Ishikawa (cell line): ENCODE measurements around the gene SULT4A1.

Experiments used
- CEBPB ChIP-seq: IDR thresholded peaks from 2 replicates; pipeline ENCODE4 v1.6.1; 2012
- CREB1 ChIP-seq: IDR thresholded peaks from 2 replicates; pipeline ENCODE4 v1.6.1; 2012; ENCODE audit warnings: low read depth
- EGR1 ChIP-seq: IDR thresholded peaks from 2 replicates; pipeline ENCODE4 v1.6.1; 2012
- EP300 ChIP-seq: IDR thresholded peaks from 2 replicates; pipeline ENCODE4 v1.6.1; 2012; ENCODE audit warnings: borderline replicate concordance
- FOXM1 ChIP-seq: IDR thresholded peaks from 2 replicates; pipeline ENCODE4 v1.6.1; 2012; ENCODE audit warnings: low read depth, borderline replicate concordance
- NFIC ChIP-seq: IDR thresholded peaks from 2 replicates; pipeline ENCODE4 v1.6.1; 2012
- RAD21 ChIP-seq: IDR thresholded peaks from 2 replicates; pipeline ENCODE4 v1.6.1; 2012; ENCODE audit warnings: low read depth
- TAF1 ChIP-seq: IDR thresholded peaks from 2 replicates; pipeline ENCODE4 v1.6.1; 2012; ENCODE audit warnings: low read depth, mild to moderate bottlenecking
- TCF12 ChIP-seq: IDR thresholded peaks from 2 replicates; pipeline ENCODE4 v1.6.1; 2012; ENCODE audit warnings: low read depth
- TEAD4 ChIP-seq: IDR thresholded peaks from 2 replicates; pipeline ENCODE4 v1.6.1; 2012
- YY1 ChIP-seq: IDR thresholded peaks from 2 replicates; pipeline ENCODE4 v1.6.1; 2012; ENCODE audit warnings: low read depth
- ZBTB7A ChIP-seq: IDR thresholded peaks from 2 replicates; pipeline ENCODE4 v1.6.1; 2012; ENCODE audit warnings: low read depth
- TF ChIP-seq, protein P1 (sequence below): IDR thresholded peaks from 2 replicates; pipeline ENCODE4 v1.6.1; 2012
- TF ChIP-seq, protein P2 (sequence below): IDR thresholded peaks from 2 replicates; pipeline ENCODE4 v1.6.1; 2012; ENCODE audit warnings: low read depth, mild to moderate bottlenecking
- TF ChIP-seq, protein P3 (sequence below): IDR thresholded peaks from 2 replicates; pipeline ENCODE4 v1.6.1; 2012

Gene SULT4A1

DNA sequence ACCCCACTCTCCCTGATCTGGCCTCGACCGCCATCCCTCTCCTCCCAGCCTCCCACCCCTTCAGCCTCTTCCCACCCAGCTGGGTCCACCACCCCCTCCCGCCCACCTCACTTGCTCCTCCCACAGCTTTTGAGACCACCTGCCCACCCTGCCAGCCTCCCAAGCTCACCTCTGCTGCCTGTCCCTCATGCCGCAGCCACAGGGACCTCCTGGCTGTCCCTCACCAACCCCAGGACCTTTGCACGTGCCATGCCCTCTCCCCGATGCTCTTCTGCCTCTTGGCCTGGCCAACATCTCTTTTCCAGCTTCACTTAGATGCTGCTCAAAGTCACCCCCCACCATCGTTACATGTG is 23.0 kb upstream of the SULT4A1 start:
- TF ChIP-seq, protein P1, sequence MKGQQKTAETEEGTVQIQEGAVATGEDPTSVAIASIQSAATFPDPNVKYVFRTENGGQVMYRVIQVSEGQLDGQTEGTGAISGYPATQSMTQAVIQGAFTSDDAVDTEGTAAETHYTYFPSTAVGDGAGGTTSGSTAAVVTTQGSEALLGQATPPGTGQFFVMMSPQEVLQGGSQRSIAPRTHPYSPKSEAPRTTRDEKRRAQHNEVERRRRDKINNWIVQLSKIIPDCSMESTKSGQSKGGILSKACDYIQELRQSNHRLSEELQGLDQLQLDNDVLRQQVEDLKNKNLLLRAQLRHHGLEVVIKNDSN = no peak
- TF ChIP-seq CREB1 = no peak
- TF ChIP-seq RAD21 = no peak
- no peak for TF ChIP-seq FOXM1
- TF ChIP-seq EP300 = no peak
- TF ChIP-seq NFIC = no peak
- no peak for TF ChIP-seq EGR1
- TF ChIP-seq, protein P2, sequence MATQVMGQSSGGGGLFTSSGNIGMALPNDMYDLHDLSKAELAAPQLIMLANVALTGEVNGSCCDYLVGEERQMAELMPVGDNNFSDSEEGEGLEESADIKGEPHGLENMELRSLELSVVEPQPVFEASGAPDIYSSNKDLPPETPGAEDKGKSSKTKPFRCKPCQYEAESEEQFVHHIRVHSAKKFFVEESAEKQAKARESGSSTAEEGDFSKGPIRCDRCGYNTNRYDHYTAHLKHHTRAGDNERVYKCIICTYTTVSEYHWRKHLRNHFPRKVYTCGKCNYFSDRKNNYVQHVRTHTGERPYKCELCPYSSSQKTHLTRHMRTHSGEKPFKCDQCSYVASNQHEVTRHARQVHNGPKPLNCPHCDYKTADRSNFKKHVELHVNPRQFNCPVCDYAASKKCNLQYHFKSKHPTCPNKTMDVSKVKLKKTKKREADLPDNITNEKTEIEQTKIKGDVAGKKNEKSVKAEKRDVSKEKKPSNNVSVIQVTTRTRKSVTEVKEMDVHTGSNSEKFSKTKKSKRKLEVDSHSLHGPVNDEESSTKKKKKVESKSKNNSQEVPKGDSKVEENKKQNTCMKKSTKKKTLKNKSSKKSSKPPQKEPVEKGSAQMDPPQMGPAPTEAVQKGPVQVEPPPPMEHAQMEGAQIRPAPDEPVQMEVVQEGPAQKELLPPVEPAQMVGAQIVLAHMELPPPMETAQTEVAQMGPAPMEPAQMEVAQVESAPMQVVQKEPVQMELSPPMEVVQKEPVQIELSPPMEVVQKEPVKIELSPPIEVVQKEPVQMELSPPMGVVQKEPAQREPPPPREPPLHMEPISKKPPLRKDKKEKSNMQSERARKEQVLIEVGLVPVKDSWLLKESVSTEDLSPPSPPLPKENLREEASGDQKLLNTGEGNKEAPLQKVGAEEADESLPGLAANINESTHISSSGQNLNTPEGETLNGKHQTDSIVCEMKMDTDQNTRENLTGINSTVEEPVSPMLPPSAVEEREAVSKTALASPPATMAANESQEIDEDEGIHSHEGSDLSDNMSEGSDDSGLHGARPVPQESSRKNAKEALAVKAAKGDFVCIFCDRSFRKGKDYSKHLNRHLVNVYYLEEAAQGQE = no peak
- no peak for TF ChIP-seq ZBTB7A
- no peak for TF ChIP-seq YY1
- TF ChIP-seq CEBPB = no peak
- TF ChIP-seq, protein P3, sequence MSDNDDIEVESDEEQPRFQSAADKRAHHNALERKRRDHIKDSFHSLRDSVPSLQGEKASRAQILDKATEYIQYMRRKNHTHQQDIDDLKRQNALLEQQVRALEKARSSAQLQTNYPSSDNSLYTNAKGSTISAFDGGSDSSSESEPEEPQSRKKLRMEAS = no peak
- TF ChIP-seq TCF12 = no peak
- no peak for TF ChIP-seq TEAD4

DNA sequence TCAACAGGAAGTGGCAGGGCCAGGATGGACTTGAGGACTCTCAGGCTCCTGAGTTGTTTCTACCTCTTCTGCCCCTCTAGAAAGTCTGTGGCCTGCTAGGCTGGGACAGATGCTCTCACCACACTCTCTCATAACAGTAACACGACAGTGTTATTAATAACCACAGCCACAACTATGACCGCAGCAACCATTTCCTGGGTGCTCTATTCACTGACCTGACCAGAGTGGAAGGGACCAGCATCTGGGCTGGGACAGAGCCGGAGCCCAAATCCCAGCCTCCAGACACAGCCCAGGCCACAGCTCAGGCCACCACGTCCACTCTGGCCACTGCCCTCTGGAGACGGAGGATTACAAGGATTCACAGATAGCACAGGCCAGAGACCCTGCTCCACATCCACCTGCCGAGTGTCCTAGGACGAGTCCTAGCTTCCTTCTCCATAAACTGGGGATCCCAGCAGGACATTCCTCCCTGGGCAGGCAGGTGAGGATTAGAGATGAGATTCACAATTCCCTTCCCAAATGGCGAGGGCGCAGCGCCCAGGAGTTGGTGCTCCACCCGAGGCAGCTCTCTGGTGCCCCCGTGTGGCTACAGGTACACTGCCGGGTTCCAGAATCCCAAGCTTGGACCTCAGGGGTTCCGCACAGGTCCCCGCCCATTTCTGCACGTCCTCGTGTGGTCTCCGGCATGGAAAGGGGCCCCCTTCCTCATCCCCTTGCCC is 22.4 kb upstream of the SULT4A1 start:
- TF ChIP-seq NFIC = no peak
- TF ChIP-seq, protein P2 = no peak
- TF ChIP-seq RAD21 = peak; percentile 65
- no peak for TF ChIP-seq TCF12

DNA sequence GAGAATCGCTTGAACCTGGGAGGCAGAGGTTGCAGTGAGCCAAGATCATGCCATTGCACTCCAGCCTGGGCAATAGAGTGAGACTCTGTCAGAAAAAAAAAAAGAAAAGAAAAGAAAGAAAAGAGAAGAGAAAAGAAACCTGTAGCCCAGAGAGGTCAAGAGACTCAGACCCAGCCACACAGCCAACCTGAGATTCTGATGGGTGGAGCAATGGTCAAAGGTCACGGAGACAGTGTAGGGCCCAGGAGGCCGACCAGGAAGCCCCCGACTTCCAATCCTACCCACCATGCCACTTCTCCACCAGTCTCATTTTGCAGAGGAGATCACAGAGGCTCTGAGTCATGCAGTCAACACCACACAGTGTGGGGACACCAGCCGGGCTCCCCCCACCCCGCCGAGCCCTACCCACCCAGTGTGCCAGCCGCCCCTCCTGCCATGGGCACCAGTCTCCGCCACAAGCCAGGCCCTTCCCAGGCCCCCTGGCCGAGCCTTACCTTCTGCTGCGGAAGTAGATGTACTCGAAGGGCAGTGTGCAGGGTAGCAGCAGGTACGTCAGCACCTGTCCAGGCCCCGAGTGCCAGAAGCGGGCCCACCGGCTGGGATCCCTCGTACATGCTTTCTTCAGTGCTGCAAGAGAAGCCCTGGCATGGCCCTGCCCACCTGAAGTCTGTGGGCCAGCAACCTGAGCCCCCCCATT is 21.6 kb upstream of the SULT4A1 start:
- TF ChIP-seq, protein P1 = no peak
- TF ChIP-seq RAD21 (no peak), EP300 (no peak), ZBTB7A (no peak), TCF12 (no peak), FOXM1 (no peak), CREB1 (no peak), EGR1 (no peak), YY1 (no peak), NFIC (no peak), TAF1 (no peak), TEAD4 (no peak), CEBPB (no peak)
- TF ChIP-seq, protein P2 = no peak
- TF ChIP-seq, protein P3 = no peak

DNA sequence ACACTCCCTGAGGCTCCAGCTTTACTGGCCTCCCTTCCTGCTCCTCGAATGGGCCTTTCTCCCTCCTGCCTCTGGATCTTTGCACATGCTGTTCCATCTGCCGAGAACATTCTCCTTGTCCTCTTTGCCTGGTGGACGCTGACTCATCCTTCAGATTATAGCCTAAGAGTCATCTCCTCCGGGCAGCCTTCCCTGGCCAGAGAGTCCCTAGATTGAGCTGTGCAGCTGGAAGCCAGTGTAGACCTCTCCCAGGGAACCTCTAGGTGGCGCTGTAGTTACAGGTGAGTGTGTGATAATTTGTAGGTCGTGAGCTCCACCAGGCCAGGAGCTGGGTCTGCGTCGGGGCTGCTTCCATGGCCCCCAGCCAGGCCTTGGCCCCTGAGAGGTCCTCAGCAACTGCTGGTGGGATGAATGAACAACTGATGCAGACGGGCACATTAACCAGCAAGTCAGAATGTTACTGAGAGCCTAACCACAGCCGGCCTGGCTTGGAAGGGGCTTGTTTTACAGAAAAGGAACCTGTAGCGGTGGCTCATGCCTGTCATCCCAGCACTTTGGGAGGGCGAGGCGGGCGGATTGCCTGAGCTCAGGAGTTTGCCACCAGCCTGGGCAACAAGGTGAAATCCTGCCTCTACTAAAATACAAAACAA is 20.8 kb upstream of the SULT4A1 start:
- TF ChIP-seq TCF12 = no peak
- TF ChIP-seq, protein P1 = no peak
- TF ChIP-seq RAD21 = peak; percentile 73
- no peak for TF ChIP-seq CEBPB
- TF ChIP-seq EGR1 = no peak
- no peak for TF ChIP-seq YY1
- no peak for TF ChIP-seq ZBTB7A
